Measurements from ENCODE around the gene HBZ. TPM values are rescaled to one million over a fixed set of nuclear protein-coding genes. Genes with fewer than 3 reads are reported as not detected.

Gene HBZ
- total and polyA plus RNA-seq, 2 of the 8 experiments (the other 6 are each of a cell fraction or from before 2014, with no cell fraction given): 0.12 TPM; not detected in 1

DNA sequence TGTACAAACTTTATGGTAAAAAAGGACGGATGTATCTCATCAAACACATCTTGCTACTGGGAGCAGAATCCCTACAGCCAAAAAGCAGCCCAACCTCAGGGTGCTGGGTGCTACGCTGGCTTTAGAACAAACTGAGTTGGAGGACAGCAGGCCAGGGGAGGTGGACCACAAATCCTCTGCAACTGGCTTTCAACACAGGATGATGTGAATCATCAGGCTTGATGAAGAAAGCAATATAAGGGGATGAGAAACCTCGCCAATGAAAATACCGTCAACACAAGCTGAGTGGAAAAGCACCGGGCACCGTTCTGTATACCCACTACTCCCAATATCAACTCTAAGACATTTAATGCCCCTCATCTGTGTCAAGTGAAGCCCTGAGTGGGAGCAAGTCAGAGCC, 42.1 kb downstream of the HBZ start (continued):
- no peak for TF ChIP-seq ZNF274 (IDR thresholded peaks at IDR 0.05; ENCODE audit: borderline replicate concordance, extremely low read depth, low read length)
